ENCODE measurements around the gene NIPSNAP2.
"Not testable (repeated sequence)": the region's sequence is repeated elsewhere in the genome, so short reads cannot be mapped to it uniquely, and the experiment has no call there.

The NIPSNAP2 gene

DNA sequence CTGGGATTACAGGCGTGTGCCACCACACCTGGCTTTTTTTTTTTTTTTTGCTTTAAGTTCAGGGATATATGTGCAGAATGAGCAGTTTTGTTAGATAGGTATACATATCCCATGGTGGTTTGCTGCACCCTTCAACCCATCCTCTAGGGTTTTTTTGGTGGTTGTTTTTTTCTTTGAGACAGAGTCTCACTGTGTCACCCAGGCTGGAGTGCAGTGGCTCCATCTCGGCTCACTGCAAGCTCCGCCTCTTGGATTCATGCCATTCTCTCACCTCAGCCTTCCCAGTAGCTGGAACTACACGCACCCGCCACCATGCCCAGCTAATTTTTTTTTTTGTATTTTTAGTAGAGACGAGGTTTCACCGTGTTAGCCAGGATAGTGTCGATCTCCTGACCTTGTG lies 84.4 kb downstream of the NIPSNAP2 start:
- not testable (repeated sequence) for DNase-seq
